Spinal cord (tissue), 10 donors: ENCODE measurements around the gene CNOT3. TPM values are rescaled to one million over a fixed set of nuclear protein-coding genes. Genes with fewer than 3 reads are reported as not detected.
A peak's percentile ranks its signal among the peaks of the same experiment; 100 is the strongest.
"Not testable (repeated sequence)": the region's sequence is repeated elsewhere in the genome, so short reads cannot be mapped to it uniquely, and the experiment has no call there.

ENCODE experiments used
- DNase-seq, 6 donors: peaks; one replicate each; pipeline versions ENCODE4 v3.0.0 to v3.0.0-alpha.2; 2013 to 2015; ENCODE audit warnings: low spot score in 6 of 6, low read depth in 4 of 6
- H3K27ac ChIP-seq: one replicate; pipeline ENCODE4 v1.5.1; 2013; ENCODE audit warnings: low read depth, low read length, control low read depth
- H3K27me3 ChIP-seq: one replicate; pipeline ENCODE4 v1.6.1; 2013; ENCODE audit warnings: low read length; ENCODE audit not compliant: control insufficient read depth, insufficient read depth
- H3K36me3 ChIP-seq: one replicate; pipeline ENCODE4 v1.6.1; 2013; ENCODE audit warnings: low read length; ENCODE audit not compliant: control insufficient read depth, insufficient read depth
- H3K4me1 ChIP-seq: one replicate; pipeline ENCODE4 v1.6.1; 2013; ENCODE audit warnings: low read length; ENCODE audit not compliant: control insufficient read depth, insufficient read depth
- H3K4me3 ChIP-seq: one replicate; pipeline ENCODE4 v1.5.1; 2013; ENCODE audit warnings: low read depth, low read length, control low read depth
- H3K9me3 ChIP-seq: one replicate; pipeline ENCODE4 v1.6.1; 2013; ENCODE audit warnings: low read length; ENCODE audit not compliant: control insufficient read depth, insufficient read depth
- WGBS: methylation state at CpG from one replicate; pipeline ENCODE4 v1.1.5; 2013; ENCODE audit warnings: missing lambda C conversion rate; ENCODE audit not compliant: insufficient coverage; 5-methylcytosine and 5-hydroxymethylcytosine counted together
- polyA plus RNA-seq, 2 donors: library from polyadenylated mRNA; unstranded; fragments of 120-200 nt; gene quantifications; one replicate each; pipeline ENCODE4 v1.2.1, GENCODE V29; 2013; ENCODE audit not compliant: insufficient read length in 2 of 2
- total RNA-seq, 2 donors: library from RNA; depleted of rRNA in 1 of 2; stranded (reverse); fragments of 120-200 nt in 1 of 2; fragments of >200 nt in 1 of 2; gene quantifications; one replicate each; pipeline versions ENCODE4 v1.2.3 to v1.2.4, GENCODE V29; 2013 to 2014
- donor health status: healthy.

CNOT3 gene
- total and polyA plus RNA-seq, 4 donors: 7.2 to 62.9 (median 36.7) TPM

DNA sequence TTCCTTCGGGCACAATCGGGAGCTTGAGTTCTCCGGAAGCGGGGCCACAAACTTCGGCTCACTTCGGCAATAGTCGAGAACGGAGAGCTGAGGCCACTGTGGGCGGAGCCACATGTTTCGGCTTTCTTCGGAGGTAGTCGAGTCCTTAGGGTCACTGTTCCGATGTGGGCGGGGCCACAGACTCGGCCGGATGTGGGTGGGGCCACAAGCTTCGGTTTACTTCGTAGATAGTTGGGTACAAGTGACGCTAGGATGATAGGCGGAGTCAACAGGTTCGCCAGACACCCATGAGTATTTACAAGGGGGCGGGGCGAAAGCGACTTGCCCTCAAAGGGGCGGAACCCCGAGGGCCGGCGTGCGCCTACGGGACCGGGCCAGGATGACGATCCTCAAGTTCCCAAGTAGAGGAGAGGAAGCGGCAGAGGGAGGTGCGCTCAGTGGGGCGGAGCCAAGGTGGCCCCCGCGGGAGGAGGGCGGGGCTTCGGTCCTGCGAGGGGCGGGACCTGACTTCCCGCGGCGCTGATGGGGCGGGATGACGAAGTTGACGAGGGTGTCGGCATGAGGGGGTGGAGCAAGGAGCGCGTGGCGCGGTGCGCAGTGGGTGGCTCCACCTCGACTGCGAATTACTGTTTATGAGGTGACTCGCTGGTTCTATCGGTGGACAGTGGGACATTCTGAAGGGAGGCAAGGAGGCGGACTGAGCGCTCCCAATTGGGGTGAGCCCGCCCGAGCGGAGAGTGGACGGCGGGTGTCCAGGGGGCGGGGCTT lies 52.4 kb downstream of the CNOT3 start:
- Histone ChIP-seq H3K4me1 (peaks cover 24% of the 10 kb centered on the region), H3K27ac (peak overlapping the region; percentile 100), H3K4me3 (peak overlapping the region; percentile 92), H3K36me3 (peaks cover 44% of the 10 kb centered on the region), H3K9me3 (no peaks in the 10 kb centered on the region), H3K27me3 (no peaks in the 10 kb centered on the region)
- peak; percentile 100 for DNase-seq
- WGBS: 0% methylated on average over 65 of the region's 65 CpGs

DNA sequence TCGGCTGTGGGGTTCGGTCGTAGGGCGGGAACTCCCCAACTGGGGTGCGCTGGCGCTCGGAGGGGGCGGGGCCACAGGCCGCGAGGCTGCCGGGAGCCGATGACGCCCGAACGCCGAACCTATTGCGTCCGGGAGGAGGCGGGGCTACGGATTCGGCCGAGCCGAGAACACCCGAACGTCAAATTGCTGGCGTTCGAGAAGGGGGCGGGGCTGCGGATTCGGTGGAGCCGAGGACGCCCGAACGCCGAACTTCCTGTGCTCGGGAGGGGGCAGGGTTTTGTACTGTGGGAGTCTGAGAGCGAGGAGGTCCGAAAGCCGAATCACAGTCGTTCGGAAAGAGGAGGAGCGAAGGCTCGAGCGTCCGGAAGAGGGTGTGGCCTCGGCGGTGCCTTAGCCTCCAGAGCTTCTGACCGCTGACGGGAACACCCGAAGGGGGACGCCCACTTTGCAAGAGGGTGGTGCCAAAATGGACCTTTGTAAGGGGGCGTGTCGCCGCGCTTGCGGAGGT lies 53.0 kb downstream of the CNOT3 start:
- under 1% methylated on average over 56 of the region's 56 CpGs for WGBS
- Histone ChIP-seq H3K27ac (peak overlapping the region; percentile 100), H3K27me3 (no peaks in the 10 kb centered on the region), H3K4me3 (peak overlapping the region; percentile 92), H3K9me3 (no peaks in the 10 kb centered on the region), H3K4me1 (peaks cover 24% of the 10 kb centered on the region), H3K36me3 (peaks cover 46% of the 10 kb centered on the region)
- peak; percentile 98 to 100 (median 100) for DNase-seq

DNA sequence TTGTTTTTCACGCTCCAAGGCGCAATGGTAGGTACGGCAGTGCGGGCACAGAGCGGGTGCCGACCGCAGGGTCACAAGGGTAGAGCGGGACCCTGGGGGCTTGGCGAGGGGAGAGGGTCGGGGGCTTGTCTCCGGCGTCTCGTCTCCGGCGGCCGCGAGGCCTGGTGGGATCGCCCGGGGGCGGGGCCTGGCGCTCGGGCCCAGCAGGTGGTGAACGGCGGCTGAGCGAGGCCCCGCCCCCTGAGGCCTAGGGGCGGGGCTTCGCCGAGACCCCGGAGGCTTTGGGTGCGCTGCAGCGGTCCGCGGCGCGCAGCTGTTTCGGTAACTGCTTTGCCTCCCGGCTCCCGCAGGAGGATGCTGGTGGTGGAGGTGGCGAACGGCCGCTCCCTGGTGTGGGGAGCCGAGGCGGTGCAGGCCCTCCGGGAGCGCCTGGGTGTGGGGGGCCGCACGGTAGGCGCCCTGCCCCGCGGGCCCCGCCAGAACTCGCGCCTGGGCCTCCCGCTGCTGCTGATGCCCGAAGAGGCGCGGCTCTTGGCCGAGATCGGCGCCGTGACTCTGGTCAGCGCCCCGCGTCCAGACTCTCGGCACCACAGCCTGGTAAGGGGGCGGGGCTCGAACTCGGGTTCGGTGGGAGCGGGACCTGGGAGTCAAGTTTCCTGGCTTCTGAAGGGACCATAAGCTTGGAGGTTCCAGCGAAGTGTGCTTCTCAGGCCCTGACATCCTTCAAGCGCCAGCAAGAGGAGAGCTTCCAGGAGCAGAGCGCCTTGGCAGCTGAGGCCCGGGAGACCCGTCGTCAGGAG lies 53.6 kb downstream of the CNOT3 start, which contains the start of gene TSEN34:
TSEN34 (plus strand) TSS at position 298 of the 800 bp plus-strand sequence; CDS start at position 355, 57 bp downstream.
- H3K4me1 ChIP-seq: peaks cover 24% of the 10 kb centered on the region

DNA sequence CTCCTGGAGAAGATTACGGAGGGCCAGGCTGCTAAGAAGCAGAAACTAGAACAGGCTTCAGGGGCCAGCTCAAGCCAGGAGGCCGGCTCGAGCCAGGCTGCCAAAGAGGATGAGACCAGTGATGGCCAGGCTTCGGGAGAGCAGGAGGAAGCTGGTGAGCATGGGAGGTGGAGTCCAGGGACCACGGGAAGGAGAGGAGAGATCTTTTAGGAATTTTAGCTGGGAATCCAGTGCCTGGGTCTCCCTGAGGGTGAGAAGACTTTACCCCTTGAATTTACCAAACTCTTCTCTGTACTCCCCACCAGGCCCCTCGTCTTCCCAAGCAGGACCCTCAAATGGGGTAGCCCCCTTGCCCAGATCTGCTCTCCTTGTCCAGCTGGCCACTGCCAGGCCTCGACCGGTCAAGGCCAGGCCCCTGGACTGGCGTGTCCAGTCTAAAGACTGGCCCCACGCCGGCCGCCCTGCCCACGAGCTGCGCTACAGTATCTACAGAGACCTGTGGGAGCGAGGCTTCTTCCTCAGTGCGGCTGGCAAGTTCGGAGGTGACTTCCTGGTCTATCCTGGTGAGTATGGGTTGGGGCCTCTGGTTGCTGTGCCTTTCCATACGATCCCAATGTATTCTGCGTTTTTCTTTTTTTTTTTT lies 54.4 kb downstream of the CNOT3 start:
- Histone ChIP-seq H3K4me3 (peak overlapping the region; percentile 92), H3K27ac (peak overlapping the region; percentile 100), H3K4me1 (peaks cover 24% of the 10 kb centered on the region), H3K9me3 (no peaks in the 10 kb centered on the region), H3K27me3 (no peaks in the 10 kb centered on the region), H3K36me3 (peaks cover 44% of the 10 kb centered on the region)
- 64% methylated on average over 14 of the region's 19 CpGs for WGBS
- no peak for DNase-seq

More for the DNA sequence above, 53.6 kb downstream of the CNOT3 start, which contains the start of gene TSEN34:
- peak within 1 kb of the TSS; percentile 92 for H3K4me3 ChIP-seq
- DNase-seq: peak in 3 of 6 donors; percentile 64 to 82 (median 82)
- H3K36me3 ChIP-seq: peaks cover 48% of the 10 kb centered on the region
- H3K27me3 ChIP-seq: no peaks in the 10 kb centered on the region
- H3K9me3 ChIP-seq: no peaks in the 10 kb centered on the region
- peak within 1 kb of the TSS; percentile 100 for H3K27ac ChIP-seq
- WGBS: under 1% methylated on average over 77 of the region's 77 CpGs

DNA sequence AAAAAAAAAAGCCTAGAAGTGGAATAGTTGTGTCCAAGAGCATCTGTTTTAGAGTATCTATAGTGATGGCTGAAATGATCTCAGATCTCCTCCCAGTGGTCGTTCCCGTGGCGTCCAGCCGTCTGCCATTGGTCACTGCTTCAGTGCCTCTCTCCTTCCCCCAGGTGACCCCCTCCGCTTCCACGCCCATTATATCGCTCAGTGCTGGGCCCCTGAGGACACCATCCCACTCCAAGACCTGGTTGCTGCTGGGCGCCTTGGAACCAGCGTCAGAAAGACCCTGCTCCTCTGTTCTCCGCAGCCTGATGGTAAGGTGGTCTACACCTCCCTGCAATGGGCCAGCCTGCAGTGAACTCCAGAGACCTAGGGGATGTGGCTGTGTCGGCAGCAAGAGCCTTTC lies 55.4 kb downstream of the CNOT3 start:
- no peak overlapping the region for H3K27ac ChIP-seq
- peaks cover 37% of the 10 kb centered on the region for H3K36me3 ChIP-seq
- H3K9me3 ChIP-seq: no peaks in the 10 kb centered on the region
- no peak overlapping the region for H3K4me3 ChIP-seq
- 94% methylated on average over 7 of the region's 11 CpGs for WGBS
- H3K27me3 ChIP-seq: no peaks in the 10 kb centered on the region
- peaks cover 22% of the 10 kb centered on the region for H3K4me1 ChIP-seq
- DNase-seq: no peak

DNA sequence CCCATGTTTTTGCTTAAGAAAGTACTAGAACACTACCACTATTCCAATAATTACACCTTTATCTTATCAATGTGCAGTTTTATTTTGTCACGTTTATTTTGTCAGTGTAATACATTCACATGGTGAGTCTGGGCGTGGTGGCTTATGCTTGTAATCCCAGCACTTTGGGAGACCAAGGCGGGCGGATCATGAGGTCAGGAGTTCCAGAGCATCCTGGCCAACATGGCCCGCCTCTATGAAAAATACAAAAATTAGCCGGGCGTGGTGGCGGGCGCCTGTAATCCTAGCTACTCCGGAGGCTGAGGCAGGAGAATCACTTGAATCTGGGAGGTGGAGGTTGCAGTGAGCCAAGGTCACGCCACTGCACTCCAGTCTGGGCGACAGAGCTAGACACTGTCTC lies 56.9 kb downstream of the CNOT3 start:
- Histone ChIP-seq H3K4me1 (peaks cover 12% of the 10 kb centered on the region), H3K36me3 (peaks cover 35% of the 10 kb centered on the region)
- DNase-seq, H3K27ac ChIP-seq, H3K27me3 ChIP-seq, H3K4me3 ChIP-seq, H3K9me3 ChIP-seq: not testable (repeated sequence)
- 94% methylated on average over 3 of the region's 12 CpGs for WGBS

DNA sequence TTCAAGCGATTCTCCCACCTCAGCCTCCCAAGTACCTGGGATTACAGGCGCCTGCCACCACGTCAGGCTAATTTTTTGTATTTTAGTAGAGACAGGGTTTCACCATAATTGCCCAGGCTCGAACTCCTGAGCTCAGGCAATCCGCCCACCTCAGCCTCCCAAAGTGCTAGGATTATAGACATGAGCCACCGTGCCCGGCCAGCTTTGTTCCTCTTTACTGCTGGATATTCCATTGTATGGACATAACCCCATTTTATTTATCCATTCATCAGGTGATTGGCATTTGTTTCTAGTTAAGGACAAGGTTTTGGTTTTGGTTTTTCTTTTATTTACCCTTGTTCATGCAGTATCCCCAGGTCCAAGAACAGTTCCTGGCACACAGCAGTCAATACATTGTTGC lies 59.0 kb downstream of the CNOT3 start:
- Histone ChIP-seq H3K36me3 (peaks cover 38% of the 10 kb centered on the region), H3K27me3 (no peaks in the 10 kb centered on the region), H3K27ac (no peak overlapping the region), H3K9me3 (no peaks in the 10 kb centered on the region), H3K4me3 (no peak overlapping the region), H3K4me1 (peaks cover 21% of the 10 kb centered on the region)
- 93% methylated on average over 2 of the region's 7 CpGs for WGBS
- DNase-seq: no peak

DNA sequence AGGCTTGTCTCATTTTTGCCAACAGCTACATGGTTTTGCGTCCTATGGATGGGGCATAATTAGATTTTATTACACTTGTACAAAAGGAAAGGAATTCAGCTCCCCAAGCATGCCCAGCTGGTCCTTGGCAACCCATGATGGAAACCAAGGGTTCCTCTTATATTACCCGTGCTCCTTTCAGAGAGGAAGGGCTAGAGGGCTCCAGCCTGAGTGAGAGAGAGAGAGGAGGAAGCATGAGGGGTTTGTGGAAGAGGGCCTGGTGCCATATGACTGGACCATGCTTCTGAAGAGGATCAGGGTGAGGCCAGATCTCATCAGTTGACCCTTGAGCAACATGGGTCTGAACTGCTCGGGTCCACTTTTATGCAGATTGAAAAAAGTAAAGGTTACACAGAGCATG lies 59.6 kb downstream of the CNOT3 start:
- H3K9me3 ChIP-seq: no peaks in the 10 kb centered on the region
- H3K27me3 ChIP-seq: no peaks in the 10 kb centered on the region
- H3K27ac ChIP-seq: no peak overlapping the region
- H3K36me3 ChIP-seq: peaks cover 37% of the 10 kb centered on the region
- 57% methylated on average over 1 of the region's 3 CpGs for WGBS
- H3K4me1 ChIP-seq: peaks cover 21% of the 10 kb centered on the region
- H3K4me3 ChIP-seq: no peak overlapping the region
- no peak for DNase-seq

DNA sequence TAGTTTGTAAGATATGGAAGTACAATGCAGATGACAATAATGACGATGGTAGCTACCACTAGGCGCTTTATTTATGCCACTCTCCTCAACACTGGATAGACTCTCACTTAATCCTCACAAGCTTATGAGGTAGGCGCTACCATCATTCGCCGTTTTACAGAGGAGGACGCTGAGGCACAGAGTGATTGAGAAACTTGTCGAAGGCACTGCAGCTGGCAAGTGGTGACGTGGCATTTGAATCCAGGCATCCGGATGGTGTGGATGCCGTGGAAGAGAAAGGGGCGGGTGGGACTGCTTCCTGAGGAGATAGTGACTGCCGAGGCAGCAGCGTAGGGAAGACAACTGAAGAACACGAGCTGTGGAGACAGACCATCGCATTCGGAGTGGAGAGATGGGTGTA lies 61.8 kb downstream of the CNOT3 start:
- WGBS: 93% methylated on average over 7 of the region's 16 CpGs
- Histone ChIP-seq H3K27ac (no peak overlapping the region), H3K9me3 (no peaks in the 10 kb centered on the region), H3K4me1 (peaks cover 18% of the 10 kb centered on the region), H3K27me3 (no peaks in the 10 kb centered on the region), H3K4me3 (no peak overlapping the region), H3K36me3 (peaks cover 42% of the 10 kb centered on the region)
- DNase-seq: no peak
